Erythroblast (primary cell): ENCODE measurements around the gene PAXIP1.

Experiments used
- GATA1 ChIP-seq: IDR thresholded peaks from 2 replicates; pipeline ENCODE4 v1.6.1; 2011; ENCODE audit warnings: low read depth, mild to moderate bottlenecking, control low read depth, low read length, moderate library complexity
- POLR2A ChIP-seq: IDR thresholded peaks from 2 replicates; pipeline ENCODE4 v1.6.1; 2011; ENCODE audit warnings: mild to moderate bottlenecking, low read length

DNA sequence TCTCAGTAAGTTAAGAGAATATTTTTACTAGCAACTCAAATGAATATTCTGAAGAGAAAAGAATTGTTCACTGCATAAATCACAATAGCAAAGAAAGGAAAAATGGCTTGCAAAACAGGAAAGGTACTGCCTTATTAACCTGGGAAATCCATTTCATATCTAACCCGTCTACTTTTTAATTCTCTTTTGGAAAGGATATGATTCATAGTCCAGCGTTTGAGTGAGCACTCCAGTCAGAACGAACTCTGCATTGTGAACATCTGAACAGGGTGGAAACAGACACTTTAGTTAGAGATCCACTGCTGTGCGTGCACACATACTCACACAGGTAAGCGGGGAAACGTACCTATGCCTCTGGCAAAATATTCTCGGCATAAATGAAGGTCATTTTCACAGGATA, 56.8 kb downstream of the PAXIP1 start:
- TF ChIP-seq POLR2A (no peak), GATA1 (no peak)
